Omental fat pad (tissue), 4 donors: ENCODE results near the gene EEF1AKMT3. TPM values are rescaled to one million over a fixed set of nuclear protein-coding genes. Genes with fewer than 3 reads are reported as not detected.

Source experiments
- ATAC-seq: fragments of 150-250 bp; one replicate; pipeline ENCODE4 v1.9.1; 2016; ENCODE audit warnings: mild to moderate bottlenecking, moderate library complexity; ENCODE audit not compliant: low FRiP score
- DNase-seq: peaks from one replicate; pipeline ENCODE4 v3.0.0-alpha.2; 2019; ENCODE audit warnings: low spot score
- total RNA-seq, 4 donors: library from RNA; depleted of rRNA; stranded (reverse); fragments of >200 nt; gene quantifications; one replicate each; pipeline ENCODE4 v1.1.0, GENCODE V29; 2016
- TF ChIP-seq, protein P1 (sequence below), 3 donors: fragments of 450-650 bp; IDR thresholded peaks; one replicate each; pipeline ENCODE4 v1.5.1; 2016 to 2017; ENCODE audit warnings: antibody characterized with exemption in 3 of 3, mild to moderate bottlenecking in 3 of 3, moderate library complexity in 2 of 3

Gene EEF1AKMT3
- total RNA-seq, 4 donors from 2014 or later: 6.1 to 10.9 (median 9.3) TPM

DNA sequence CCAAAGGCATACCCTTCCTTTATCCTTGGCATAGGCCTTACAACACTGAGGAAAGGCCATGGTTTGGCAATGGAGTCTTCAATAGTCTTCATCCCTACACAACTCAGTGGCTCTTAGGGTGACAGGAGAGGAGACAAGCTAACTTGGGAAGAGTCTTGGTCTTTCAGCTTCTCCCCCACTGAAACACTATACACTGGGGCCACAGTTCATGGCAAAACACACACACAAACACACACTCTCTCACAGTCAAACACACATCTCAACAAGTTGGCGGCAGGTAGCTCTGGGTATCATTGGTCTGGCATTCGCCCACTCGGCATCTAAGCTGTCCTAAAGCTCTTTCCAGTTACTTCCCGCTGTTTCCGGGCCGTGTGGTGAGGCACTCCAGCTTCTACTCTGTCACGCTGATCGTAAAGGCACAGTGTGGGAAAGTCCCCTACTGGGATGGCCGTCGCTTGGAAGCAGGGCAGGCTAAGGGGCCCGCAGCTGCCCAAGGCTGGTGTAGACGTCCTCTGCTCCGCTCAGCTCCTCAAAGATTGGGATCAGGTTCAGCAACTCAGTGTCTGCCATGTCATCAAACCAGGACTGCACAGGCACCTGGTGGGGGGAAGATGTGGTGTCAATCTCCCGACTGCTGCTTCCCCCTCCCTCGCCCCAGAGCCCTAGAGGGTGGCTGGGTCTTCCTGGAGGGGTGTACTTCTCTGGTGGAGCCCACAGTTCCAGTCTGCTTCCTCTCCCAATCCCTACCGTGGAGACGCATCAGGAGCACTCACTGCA, 50.9 kb downstream of the EEF1AKMT3 start:
- no peak for DNase-seq
- ATAC-seq: no peak
- TF ChIP-seq, protein P1, sequence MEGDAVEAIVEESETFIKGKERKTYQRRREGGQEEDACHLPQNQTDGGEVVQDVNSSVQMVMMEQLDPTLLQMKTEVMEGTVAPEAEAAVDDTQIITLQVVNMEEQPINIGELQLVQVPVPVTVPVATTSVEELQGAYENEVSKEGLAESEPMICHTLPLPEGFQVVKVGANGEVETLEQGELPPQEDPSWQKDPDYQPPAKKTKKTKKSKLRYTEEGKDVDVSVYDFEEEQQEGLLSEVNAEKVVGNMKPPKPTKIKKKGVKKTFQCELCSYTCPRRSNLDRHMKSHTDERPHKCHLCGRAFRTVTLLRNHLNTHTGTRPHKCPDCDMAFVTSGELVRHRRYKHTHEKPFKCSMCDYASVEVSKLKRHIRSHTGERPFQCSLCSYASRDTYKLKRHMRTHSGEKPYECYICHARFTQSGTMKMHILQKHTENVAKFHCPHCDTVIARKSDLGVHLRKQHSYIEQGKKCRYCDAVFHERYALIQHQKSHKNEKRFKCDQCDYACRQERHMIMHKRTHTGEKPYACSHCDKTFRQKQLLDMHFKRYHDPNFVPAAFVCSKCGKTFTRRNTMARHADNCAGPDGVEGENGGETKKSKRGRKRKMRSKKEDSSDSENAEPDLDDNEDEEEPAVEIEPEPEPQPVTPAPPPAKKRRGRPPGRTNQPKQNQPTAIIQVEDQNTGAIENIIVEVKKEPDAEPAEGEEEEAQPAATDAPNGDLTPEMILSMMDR (IDR thresholded peaks at IDR 0.05): no peak

DNA sequence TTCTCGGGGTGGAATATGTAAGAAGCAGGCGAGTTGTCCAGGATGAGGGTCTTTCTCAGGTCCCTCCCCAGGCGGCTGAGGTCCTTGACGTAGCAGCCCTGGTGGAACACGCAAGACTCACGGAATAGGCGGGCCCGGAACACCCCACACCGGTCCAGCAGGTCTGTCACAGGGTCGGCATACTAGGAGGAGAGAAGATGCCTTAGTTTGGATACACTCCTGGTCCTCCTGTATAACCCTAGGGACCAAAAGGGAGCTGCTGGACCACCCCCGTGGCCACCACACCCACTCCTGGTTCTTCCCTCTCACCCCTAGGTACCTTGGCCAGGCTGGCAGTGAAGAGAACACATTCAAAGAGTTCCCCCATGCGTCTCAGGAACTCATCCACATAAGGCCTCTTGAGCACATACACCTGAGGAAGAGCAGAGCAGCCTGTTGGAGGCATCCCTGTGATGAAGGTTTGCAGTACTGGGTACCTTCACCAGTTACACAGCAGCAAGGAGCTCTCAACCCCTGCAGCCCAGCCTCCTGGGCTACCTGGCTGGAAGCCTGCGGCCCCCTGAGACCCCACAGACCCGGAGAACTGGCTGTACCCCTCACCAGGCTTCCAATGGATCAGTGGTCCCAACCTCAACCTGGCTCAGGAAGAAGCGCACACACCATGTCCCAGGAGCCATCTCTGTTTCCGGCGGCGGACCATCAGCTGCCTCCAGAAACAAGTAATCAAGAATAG, 51.7 kb downstream of the EEF1AKMT3 start:
- DNase-seq: no peak
- TF ChIP-seq, protein P1 (IDR thresholded peaks at IDR 0.05): no peak
- no peak for ATAC-seq

DNA sequence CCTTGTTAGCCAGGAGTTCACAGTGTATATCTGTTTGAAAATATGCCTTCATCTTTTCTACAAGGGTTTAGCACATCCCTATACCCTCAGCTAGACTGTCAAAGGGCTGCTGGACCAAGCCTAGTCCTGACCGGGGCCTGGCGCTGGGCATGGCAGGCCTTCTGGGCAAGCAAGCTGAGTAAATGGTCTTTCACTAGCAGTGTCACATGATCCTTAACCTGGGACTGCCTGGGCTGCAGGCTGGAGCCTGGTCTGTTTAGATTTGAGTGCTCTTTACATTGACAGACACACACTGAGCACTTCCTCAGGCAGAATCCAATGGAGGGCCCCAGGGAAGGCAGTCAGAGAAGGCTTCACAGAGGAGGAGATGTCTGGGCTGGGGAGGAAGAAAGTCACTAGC, 53.0 kb downstream of the EEF1AKMT3 start:
- ATAC-seq: no peak
- no peak for DNase-seq
- TF ChIP-seq, protein P1 (IDR thresholded peaks at IDR 0.05): no peak

DNA sequence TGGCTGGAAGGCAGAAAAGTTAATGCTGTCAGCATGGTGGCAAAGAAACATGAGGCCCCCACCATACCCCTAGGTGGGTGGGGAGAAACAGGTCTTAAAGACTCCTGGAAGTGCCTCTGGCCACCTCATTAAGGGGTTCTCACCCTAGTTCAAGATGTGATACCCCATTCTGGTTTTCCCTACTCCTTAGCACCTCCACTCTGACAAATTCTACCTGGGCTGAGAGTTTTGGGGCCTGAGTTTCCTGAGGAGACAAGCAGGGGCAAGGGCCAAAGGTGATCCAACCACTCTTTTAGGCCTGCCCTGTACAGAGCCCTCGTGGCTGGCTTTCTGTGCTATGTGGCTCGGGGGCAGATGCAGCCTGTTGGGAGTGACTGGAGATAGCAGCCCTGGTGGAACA, 54.0 kb downstream of the EEF1AKMT3 start:
- TF ChIP-seq, protein P1 (IDR thresholded peaks at IDR 0.05): no peak
- no peak for ATAC-seq
- DNase-seq: no peak

DNA sequence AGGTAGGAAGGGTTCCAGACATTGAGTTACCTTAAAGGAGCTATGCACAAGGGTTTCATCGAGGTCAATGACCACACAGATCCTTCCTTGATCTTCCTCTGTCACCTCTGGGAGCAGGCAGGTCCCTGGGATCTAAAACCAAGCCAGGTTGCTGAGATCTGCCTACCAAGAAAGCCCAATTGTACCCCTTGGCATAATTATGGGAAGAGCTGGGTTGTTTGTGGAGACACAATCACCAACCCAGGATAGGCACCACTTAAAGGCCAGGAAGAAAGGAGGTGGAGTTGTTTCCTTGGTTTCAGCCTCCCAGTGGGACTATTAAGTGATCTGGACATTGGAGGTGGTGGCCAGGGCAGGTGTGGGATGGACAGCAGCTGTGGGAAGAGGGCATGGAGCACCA, 54.6 kb downstream of the EEF1AKMT3 start:
- ATAC-seq (no peak), DNase-seq (no peak)
- TF ChIP-seq, protein P1 (IDR thresholded peaks at IDR 0.05): no peak

DNA sequence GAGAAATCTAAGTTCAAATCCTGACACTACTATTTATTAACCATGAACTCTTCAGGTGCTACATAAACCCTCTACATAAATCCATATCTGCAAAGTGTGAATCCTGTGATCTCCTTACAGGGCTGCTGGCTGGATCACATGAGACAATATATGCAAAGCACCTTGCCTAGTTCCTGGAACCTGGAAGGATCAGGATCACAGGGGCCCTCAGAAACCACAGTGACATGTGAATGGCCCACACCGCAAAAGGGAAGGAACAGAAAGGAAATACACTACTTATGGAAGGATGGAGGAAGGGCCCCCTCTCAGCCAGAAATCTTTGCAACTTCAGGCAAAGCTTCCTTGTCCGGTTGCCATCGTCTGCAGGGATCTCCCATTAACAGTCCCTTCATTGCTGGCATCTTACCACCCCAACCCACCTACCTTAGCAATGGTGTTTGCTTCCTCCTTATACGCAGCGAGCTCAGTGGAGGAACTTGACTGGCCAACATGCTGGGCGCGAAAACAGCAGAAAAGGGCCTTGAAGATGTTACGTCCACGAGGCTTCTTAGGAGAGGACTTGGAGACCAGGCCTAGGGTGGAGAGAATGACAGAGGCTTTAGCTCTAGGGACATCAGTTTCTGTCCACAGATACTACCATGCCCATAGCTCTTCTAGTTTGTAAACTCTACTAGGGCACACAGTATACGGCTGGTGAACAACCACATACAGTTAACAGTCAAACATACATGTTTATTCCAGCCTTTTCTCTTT, 56.8 kb downstream of the EEF1AKMT3 start:
- DNase-seq (no peak), ATAC-seq (no peak)

More for the DNA sequence above, 56.8 kb downstream of the EEF1AKMT3 start:
- TF ChIP-seq, protein P1 (IDR thresholded peaks at IDR 0.05): no peak
